GM10248 (cell line): ENCODE results near the gene WDR49.

Source experiments
- CTCF ChIA-PET: fragments of 300-600 bp; sonication (Branson Sonifier 250); formaldehyde crosslinking; extraction: SDS; loops from one replicate; lab custom pipeline; 2021; ENCODE audit warnings: antibody characterized with exemption; lab: Yijun Ruan, JAX
- POLR2A ChIA-PET: fragments of 350-650 bp; sonication (Branson Sonifier 250); formaldehyde crosslinking; extraction: SDS; loops from one replicate; lab custom pipeline; 2020; ENCODE audit warnings: antibody characterized with exemption; lab: Yijun Ruan, JAX
- DNase-seq: peaks from one replicate; pipeline ENCODE4 v3.0.0; 2012; ENCODE audit errors: extremely low spot score
- TF ChIP-seq, protein P1 (sequence below): IDR thresholded peaks from 2 replicates; pipeline ENCODE4 v1.5.1; 2012; ENCODE audit warnings: mild to moderate bottlenecking, low read depth; ENCODE audit errors: extremely low read depth, missing control alignments, control extremely low read depth

Gene WDR49

DNA sequence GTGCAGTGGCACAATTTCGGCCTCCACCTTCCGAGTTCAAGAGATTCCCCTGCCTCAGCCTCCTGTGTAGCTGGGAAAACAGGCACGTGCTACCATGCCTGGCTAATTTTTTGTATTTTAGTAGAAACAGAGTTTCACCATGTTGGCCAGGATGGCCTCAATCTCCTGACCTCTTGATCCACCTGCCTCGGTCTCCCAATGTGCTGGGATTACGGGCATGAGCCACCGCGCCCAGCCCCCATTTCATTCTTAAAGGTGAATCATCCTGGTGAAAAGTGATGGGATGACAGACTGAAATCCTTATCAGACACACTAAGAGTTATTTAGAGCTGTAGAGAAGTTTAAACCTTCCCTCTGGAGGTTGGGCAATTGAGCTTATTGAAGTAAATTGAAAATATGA lies 155.8 kb downstream of the WDR49 start:
- ChIA-PET POLR2A (no interaction called here), CTCF (no interaction called here)
- TF ChIP-seq, protein P1, sequence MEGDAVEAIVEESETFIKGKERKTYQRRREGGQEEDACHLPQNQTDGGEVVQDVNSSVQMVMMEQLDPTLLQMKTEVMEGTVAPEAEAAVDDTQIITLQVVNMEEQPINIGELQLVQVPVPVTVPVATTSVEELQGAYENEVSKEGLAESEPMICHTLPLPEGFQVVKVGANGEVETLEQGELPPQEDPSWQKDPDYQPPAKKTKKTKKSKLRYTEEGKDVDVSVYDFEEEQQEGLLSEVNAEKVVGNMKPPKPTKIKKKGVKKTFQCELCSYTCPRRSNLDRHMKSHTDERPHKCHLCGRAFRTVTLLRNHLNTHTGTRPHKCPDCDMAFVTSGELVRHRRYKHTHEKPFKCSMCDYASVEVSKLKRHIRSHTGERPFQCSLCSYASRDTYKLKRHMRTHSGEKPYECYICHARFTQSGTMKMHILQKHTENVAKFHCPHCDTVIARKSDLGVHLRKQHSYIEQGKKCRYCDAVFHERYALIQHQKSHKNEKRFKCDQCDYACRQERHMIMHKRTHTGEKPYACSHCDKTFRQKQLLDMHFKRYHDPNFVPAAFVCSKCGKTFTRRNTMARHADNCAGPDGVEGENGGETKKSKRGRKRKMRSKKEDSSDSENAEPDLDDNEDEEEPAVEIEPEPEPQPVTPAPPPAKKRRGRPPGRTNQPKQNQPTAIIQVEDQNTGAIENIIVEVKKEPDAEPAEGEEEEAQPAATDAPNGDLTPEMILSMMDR: no peak
- no peak for DNase-seq

DNA sequence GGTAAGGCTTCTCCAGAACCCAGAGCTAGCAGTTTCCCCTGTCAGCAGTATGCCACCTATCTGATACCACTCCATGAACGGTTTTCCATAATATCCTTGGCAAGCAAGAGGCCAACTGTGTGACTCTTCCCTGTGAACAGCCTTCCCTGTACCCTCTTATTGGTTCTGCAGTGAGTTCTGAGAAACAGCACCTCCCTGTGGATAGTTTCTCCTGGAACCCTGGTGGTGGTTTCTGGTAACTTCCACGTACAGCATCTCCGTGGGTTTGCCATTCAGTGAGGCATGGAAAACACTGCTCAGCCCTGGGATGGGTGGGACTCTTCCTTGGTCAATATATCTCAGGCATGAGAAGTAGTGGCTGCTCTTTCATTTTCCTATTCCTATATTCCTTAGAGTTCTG lies 160.5 kb downstream of the WDR49 start:
- no peak for DNase-seq
- CTCF ChIA-PET: interaction anchor here (0.8 to 1.4 kb wide), 3 partner anchors 9 to 24 kb away, joined by 3 to 4 read pairs (median 3); no protein-coding TSS in a partner anchor
- POLR2A ChIA-PET: no interaction called here
- TF ChIP-seq, protein P1: no peak

DNA sequence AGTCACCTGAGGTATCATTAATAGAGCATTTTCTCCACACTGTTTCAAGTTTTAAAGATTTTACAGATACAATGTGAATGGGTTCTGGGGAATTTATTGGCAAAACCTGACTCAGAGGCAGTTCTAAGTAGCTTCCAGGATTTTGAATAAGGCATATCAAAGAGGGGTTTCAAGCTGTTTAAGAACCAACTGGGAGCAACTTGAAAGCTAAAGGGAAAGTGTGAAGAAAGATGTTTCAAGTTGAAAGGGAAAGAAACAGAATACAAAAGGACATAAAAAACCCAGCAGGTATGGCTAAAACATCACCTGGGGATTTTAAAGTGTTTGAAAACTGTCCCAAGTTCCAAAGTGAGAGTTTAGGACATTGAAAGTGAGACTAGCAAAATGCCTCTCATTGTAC lies 162.1 kb downstream of the WDR49 start:
- ChIA-PET CTCF (interaction anchor here (1.2 to 1.5 kb wide), 3 partner anchors 11 to 16 kb away, joined by 3 to 4 read pairs (median 3); no protein-coding TSS in a partner anchor), POLR2A (no interaction called here)
- TF ChIP-seq, protein P1: no peak

DNA sequence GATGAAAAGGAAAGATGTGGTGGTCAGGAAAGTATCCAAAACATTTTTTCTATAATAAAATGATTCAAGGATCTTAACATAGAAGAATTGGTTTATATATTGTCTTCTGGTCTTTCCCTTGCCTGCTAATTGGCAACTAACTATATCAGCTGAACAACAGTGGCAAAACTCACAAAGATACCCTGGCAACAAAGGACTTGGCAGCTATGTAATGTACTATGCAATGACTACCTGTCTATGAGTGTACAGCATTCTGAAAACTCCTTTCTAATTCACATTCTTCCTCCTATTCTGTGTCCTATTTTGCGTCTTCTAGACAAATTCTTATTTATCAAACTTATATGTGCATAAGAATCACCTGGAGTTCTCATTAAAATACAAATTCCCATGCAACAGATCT lies 164.2 kb downstream of the WDR49 start:
- CTCF ChIA-PET: interaction anchor here (1.5 kb wide), 1 partner anchor 21 kb away, joined by 5 read pairs; no protein-coding TSS in a partner anchor
- POLR2A ChIA-PET: no interaction called here
- DNase-seq: no peak
- TF ChIP-seq, protein P1: no peak

More for the DNA sequence above, 162.1 kb downstream of the WDR49 start:
- no peak for DNase-seq

DNA sequence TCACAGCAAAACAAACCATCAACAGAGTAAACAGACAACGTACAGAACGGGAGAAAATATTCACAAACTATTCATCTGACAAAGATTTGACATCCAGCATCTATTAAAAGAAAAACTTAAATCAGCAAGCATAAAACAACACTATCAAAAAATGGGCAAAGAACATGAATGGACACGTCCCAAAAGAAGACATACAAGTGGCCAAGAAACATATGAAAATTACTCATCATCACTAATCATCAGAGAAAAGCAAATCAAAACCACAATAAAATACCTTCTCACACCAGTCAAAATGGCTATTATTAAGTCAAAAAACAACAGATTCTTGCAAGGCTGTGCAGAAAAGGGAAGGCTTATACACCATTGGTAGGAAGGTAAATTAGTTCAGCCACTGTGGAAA lies 166.2 kb downstream of the WDR49 start:
- ChIA-PET CTCF (interaction anchor here (1.6 kb wide), 1 partner anchor 9 kb away, joined by 3 read pairs; no protein-coding TSS in a partner anchor), POLR2A (no interaction called here)
- DNase-seq: no peak
- TF ChIP-seq, protein P1: no peak

DNA sequence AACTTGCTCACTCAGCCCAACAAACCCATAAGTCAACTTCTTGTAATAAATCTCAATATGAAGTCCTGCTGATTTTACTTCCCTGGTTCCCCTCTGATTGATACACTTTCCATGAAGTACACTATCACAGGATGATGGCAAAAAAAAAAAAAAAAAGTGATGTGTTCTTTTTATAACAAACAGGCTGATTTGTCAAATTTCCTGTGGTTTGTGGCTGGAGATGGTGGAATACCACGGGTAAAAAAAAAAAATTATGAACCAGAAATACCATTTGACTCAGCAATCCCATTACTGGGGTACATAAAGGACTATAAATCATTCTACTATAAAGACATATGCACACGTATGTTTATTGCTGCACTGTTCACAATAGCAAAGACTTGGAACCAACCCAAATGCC lies 169.2 kb downstream of the WDR49 start:
- DNase-seq: no peak
- TF ChIP-seq, protein P1: no peak
- ChIA-PET POLR2A (no interaction called here), CTCF (no interaction called here)
